ENCODE measurements around the gene CMAS.
"Not testable (repeated sequence)": the region's sequence is repeated elsewhere in the genome, so short reads cannot be mapped to it uniquely, and the experiment has no call there.

The CMAS gene

DNA sequence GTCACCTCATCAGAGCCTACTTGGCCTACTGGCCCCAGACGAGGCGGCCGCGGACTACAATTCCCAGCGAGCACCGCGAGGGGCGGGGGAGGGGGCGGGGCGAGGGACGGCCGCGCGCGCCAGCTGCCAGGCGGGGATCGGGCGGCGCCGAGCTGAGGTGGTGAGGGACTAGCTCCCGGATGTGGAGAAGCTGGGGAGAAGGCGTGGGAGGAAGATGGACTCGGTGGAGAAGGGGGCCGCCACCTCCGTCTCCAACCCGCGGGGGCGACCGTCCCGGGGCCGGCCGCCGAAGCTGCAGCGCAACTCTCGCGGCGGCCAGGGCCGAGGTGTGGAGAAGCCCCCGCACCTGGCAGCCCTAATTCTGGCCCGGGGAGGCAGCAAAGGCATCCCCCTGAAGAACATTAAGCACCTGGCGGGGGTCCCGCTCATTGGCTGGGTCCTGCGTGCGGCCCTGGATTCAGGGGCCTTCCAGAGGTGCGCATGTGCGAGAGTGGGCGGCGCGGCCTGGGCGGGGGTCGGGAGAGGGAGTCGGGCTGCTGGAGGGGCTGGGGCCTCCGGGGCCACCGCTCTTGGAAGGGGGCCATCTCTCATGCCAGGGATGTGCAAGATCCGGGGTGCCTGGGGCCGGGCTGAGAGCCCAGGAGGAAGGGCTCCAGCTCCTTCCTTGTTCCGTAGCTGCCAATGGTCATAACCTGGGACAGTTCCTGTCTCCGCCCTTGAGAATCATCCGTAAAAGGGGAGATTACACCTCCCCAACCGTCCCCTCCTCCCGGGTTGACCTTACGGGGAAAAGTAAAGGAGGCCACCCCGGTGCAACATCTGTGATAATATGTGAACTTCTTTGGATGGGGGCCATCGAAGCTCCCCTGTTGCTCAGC lies at the start of gene CMAS:
Gene CMAS, plus strand, starts transcription at position 129 of the 878 bp plus-strand sequence. Its CDS starts 86 bp downstream, at position 215.
- no peak for TF ChIP-seq CTCF (IDR thresholded peaks at IDR 0.05; ENCODE audit: insufficient read depth, missing control alignments)
- DNase-seq (ENCODE audit: insufficient read length, low spot score) (peak; percentile 30), FAIRE-seq (no peak)

GRCh38 chr12:21998295-21998694 lies 47.7 kb upstream of the CMAS start:
- FAIRE-seq: no peak
- no peak for TF ChIP-seq CTCF (IDR thresholded peaks at IDR 0.05; ENCODE audit: insufficient read depth, missing control alignments)
- DNase-seq (ENCODE audit: insufficient read length, low spot score): no peak

DNA sequence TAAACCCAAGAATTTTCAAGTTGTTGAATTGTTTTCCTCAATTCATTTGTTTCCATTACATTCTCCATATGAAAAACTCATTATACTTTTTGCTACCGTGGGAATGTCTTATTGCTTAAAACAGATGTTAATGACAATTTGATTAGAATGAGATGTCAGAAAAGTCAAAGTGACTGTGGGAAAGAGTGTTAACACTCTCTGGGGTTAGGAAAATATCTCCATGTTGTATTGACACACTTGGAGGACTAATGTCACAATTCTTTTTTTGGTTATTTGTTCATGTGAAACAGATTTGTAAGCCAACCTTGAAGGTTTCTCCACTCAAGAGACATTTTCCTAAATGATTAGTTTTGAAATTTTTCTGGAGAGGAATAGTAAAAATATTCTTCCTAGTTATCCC lies 47.2 kb upstream of the CMAS start:
- no peak for FAIRE-seq
- DNase-seq (ENCODE audit: insufficient read length, low spot score): no peak
- TF ChIP-seq CTCF (IDR thresholded peaks at IDR 0.05; ENCODE audit: insufficient read depth, missing control alignments): no peak

- TF ChIP-seq CTCF (IDR thresholded peaks at IDR 0.05; ENCODE audit: insufficient read depth, missing control alignments): no peak
- DNase-seq (ENCODE audit: insufficient read length, low spot score) (no peak), FAIRE-seq (no peak)
Observed at GRCh38 chr12:22002430-22002829, 43.6 kb upstream of the CMAS start.

DNA sequence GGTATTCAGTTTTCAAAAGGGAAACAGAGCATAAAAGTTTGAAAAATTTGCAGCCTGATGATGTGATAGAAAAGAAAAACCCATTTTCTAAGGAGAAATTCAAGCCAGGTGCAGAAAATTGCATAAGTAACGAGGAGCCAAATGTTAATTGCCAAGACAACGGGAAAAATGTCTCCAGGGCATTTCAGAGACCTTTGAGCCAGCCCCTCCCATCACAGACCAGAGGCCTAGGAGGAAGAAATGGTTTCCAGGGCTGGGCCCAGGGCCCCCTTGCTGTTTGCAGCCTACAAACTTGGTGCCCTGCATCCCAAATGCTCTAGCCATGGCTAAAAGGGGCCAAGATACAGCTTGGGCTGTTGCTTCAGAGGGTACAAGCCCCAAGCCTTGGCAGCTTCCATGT lies 38.2 kb upstream of the CMAS start:
- DNase-seq (ENCODE audit: insufficient read length, low spot score); FAIRE-seq: not testable (repeated sequence)

DNA sequence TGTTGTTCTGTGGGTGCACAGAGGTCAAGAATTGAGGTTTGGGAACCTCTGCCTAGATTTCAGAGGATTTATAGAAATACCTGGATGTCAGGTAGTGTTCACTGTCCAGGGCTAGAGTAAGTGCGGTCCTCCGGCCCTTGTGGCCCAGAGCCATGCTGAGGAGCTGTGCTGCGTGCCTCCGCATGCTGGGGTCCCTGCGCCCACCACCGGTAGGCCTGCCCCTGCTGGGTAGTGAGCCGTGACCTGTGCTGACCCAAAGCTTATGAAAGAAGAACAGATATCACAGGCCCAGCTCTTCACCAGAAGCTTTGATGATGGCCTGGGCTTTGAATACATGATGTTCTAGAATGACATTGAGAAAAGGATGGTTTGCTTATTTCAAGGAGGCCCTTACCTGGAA lies 37.8 kb upstream of the CMAS start:
- no peak for TF ChIP-seq CTCF (IDR thresholded peaks at IDR 0.05; ENCODE audit: insufficient read depth, missing control alignments)
- DNase-seq (ENCODE audit: insufficient read length, low spot score) (no peak), FAIRE-seq (no peak)

- no peak for FAIRE-seq
- no peak for TF ChIP-seq CTCF (IDR thresholded peaks at IDR 0.05; ENCODE audit: insufficient read depth, missing control alignments)
- no peak for DNase-seq (ENCODE audit: insufficient read length, low spot score)
Observed at GRCh38 chr12:22014041-22014782, 31.8 kb upstream of the CMAS start.
